ENCODE measurements around the gene ATP5MC2. TPM values are rescaled to one million over a fixed set of nuclear protein-coding genes. Genes with fewer than 3 reads are reported as not detected.

ATP5MC2 gene
- total RNA-seq, 1 donor from 2014 or later, result 534 TPM

- H3K27me3 ChIP-seq (ENCODE audit: low read depth), result peaks cover 85% of the 10 kb centered on the region
- intact Hi-C loops (cut with micrococcal nuclease), result loop anchor here (2.0 kb wide), 1 partner anchor 43 kb away; no protein-coding TSS in a partner anchor
- TF ChIP-seq CTCF (IDR thresholded peaks at IDR 0.05; ENCODE audit: borderline replicate concordance), result no peak
Measured at GRCh38 chr12:53699678-53700025, 23.8 kb upstream of the ATP5MC2 start.

GRCh38 chr12:53698948-53699677 lies 23.2 kb upstream of the ATP5MC2 start:
- Histone ChIP-seq H3K27me3 (ENCODE audit: low read depth) (peaks cover 85% of the 10 kb centered on the region), H3K4me1 (peaks cover 22% of the 10 kb centered on the region), H3K9me3 (replicated peaks) (no peaks in the 10 kb centered on the region), H3K27ac (replicated peaks) (no peak overlapping the region), H3K4me3 (no peak overlapping the region), H3K36me3 (no peaks in the 10 kb centered on the region)
- TF ChIP-seq CTCF (IDR thresholded peaks at IDR 0.05; ENCODE audit: borderline replicate concordance), result no peak
- intact Hi-C loops (cut with micrococcal nuclease), result no loop called here
- no peak for DNase-seq

More at GRCh38 chr12:53699678-53700025, 23.8 kb upstream of the ATP5MC2 start:
- Histone ChIP-seq H3K27ac (replicated peaks) (no peak overlapping the region), H3K4me3 (no peak overlapping the region), H3K9me3 (replicated peaks) (no peaks in the 10 kb centered on the region), H3K36me3 (no peaks in the 10 kb centered on the region), H3K4me1 (peaks cover 22% of the 10 kb centered on the region)
- DNase-seq, result no peak

GRCh38 chr12:53696655-53697331 lies 20.9 kb upstream of the ATP5MC2 start:
- Histone ChIP-seq H3K27me3 (ENCODE audit: low read depth) (peaks cover 88% of the 10 kb centered on the region), H3K4me3 (peak overlapping the region; percentile 60), H3K4me1 (peaks cover 22% of the 10 kb centered on the region), H3K27ac (replicated peaks) (no peak overlapping the region), H3K9me3 (replicated peaks) (no peaks in the 10 kb centered on the region), H3K36me3 (no peaks in the 10 kb centered on the region)
- TF ChIP-seq CTCF (IDR thresholded peaks at IDR 0.05; ENCODE audit: borderline replicate concordance), result no peak
- no peak for DNase-seq
- intact Hi-C loops (cut with micrococcal nuclease), result no loop called here

- Histone ChIP-seq H3K4me1 (peaks cover 22% of the 10 kb centered on the region), H3K27ac (replicated peaks) (no peak overlapping the region), H3K27me3 (ENCODE audit: low read depth) (peaks cover 90% of the 10 kb centered on the region), H3K36me3 (no peaks in the 10 kb centered on the region), H3K9me3 (replicated peaks) (no peaks in the 10 kb centered on the region), H3K4me3 (peak overlapping the region; percentile 60)
- no peak for DNase-seq
- TF ChIP-seq CTCF (IDR thresholded peaks at IDR 0.05; ENCODE audit: borderline replicate concordance), result no peak
- intact Hi-C loops (cut with micrococcal nuclease), result no loop called here
Measured at GRCh38 chr12:53696285-53696654, 20.4 kb upstream of the ATP5MC2 start.

- Histone ChIP-seq H3K9me3 (replicated peaks) (no peaks in the 10 kb centered on the region), H3K36me3 (no peaks in the 10 kb centered on the region), H3K4me1 (peaks cover 22% of the 10 kb centered on the region), H3K27ac (replicated peaks) (no peak overlapping the region), H3K27me3 (ENCODE audit: low read depth) (peaks cover 95% of the 10 kb centered on the region), H3K4me3 (peak overlapping the region; percentile 60)
- intact Hi-C loops (cut with micrococcal nuclease), result no loop called here
- no peak for TF ChIP-seq CTCF (IDR thresholded peaks at IDR 0.05; ENCODE audit: borderline replicate concordance)
- no peak for DNase-seq
Measured at GRCh38 chr12:53695152-53696145, 19.6 kb upstream of the ATP5MC2 start.
